Pancreas (tissue), 10 donors: ENCODE measurements around the gene DYNC1H1. TPM values are rescaled to one million over a fixed set of nuclear protein-coding genes. Genes with fewer than 3 reads are reported as not detected.

Source experiments
- ATAC-seq, 4 donors: fragments of 200-7000 bp; cut with Tn5 transposase; one replicate each; pipeline versions ENCODE4 v1.8.0 to v1.9.1; 2020; ENCODE audit warnings: mild to moderate bottlenecking in 4 of 4, moderate library complexity in 4 of 4
- DNase-seq, 6 donors: peaks; one replicate each; pipeline ENCODE4 v3.0.0-alpha.2; 2020
- FAIRE-seq: peaks from 2 replicates; lab custom pipeline; 2012; peaks lifted over from hg19 to GRCh38; lab: Jason Lieb, UNC
- H3K27ac ChIP-seq, 4 donors: fragments of 200-600 bp; sonication (generic); 1 replicate in 3 of 4; 2 replicates in 1 of 4; pipeline versions ENCODE4 v1.5.0 to v1.8.0; 2020
- H3K27me3 ChIP-seq, 4 donors: fragments of 200-600 bp; one replicate each; pipeline ENCODE4 v1.8.0; 2021
- H3K36me3 ChIP-seq, 3 donors: fragments of 200-600 bp; sonication (generic) in 1 of 3; one replicate each; pipeline versions ENCODE4 v1.5.0 to v1.8.0; 2020 to 2021
- H3K4me1 ChIP-seq, 3 donors: fragments of 200-600 bp; one replicate each; pipeline ENCODE4 v1.8.0; 2021
- H3K4me3 ChIP-seq, 4 donors: fragments of 200-600 bp; sonication (generic) in 2 of 4; one replicate each; pipeline versions ENCODE4 v1.5.0 to v1.8.0; 2020 to 2021
- H3K9me3 ChIP-seq, 4 donors: fragments of 200-600 bp; one replicate each; pipeline ENCODE4 v1.8.0; 2021
- CTCF ChIP-seq, 4 donors: fragments of 200-600 bp; sonication (generic) in 3 of 4; IDR thresholded peaks; one replicate each; pipeline versions ENCODE4 v1.5.0 to v1.8.0; 2021; ENCODE audit warnings: antibody characterized with exemption in 4 of 4
- WGBS, 2 donors: extraction: QIAGEN DNeasy Blood & Tissue Kit; methylation state at CpG; one replicate each; pipeline ENCODE4 v1.1.7; 2013; 5-methylcytosine and 5-hydroxymethylcytosine counted together
- intact Hi-C, 3 donors: fragments of 100-400 bp; cut with DNase I; formaldehyde crosslinking; loops; one replicate each; pipeline versions ENCODE4 v1.11.1 to v1.14.2; 2022
- polyA plus RNA-seq, 2 donors: library from polyadenylated mRNA; stranded (reverse); fragments of 200-250 nt; gene quantifications; one replicate each; pipeline ENCODE4 v1.2.3, GENCODE V29; 2013
- total RNA-seq, 6 donors: library from RNA; stranded (reverse); fragmentation: NEBNext Ultra II Directional in 4 of 6; extraction: Animal tissue kit (Norgen Biotek cat#: 25700) in 4 of 6; gene quantifications; one replicate each; pipeline versions ENCODE4 v1.2.1 to v1.2.4, GENCODE V29; 2021 to 2023
- donor health status: healthy with polysubstance abuse.
- donor health status: DM: no; HTN: no; CAD: no; lungs with moderate emphysema.
- donor health status: DM: no; HTN: no; CAD: no.
- donor health status: control.
- donor health status: control.
- donor health status: Bipolar disorder and iron deficiency.
- donor health status: DM: yes; HTN: yes; CAD: no.
- donor health status: DM: no; HTN: no; CAD: no.
- donor health status: DM: no; HTN: no; CAD: no.
- donor health status: DM: yes; HTN: yes; CAD: no.

Gene DYNC1H1
- total and polyA plus RNA-seq, 8 donors, result 95.7 to 215 (median 132) TPM

DNA sequence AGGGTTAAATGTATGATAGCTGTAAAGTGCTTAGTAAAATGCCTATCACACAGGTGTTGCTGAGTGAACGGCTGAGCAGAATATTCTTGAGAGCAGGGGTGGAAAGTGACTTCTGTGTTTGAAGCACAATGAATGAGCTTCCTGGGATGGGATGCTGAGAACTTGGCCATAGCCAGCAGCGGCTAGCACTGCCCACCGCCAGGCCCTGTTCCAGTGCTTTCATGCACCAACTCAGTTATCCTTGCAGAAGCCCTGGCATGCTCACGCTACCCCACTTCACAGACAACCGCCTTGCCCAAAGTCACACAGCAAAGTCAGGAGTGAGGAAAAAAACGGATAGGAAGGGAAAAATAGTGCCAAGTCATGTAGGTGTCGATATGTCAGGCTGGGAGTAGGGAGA is 10.9 kb downstream of the DYNC1H1 start:
- intact Hi-C loops, result no loop called here
- WGBS, 2 donors, result 83 to 86% methylated on average over 7 of the region's 7 CpGs
- FAIRE-seq (no peak), DNase-seq (no peak), ATAC-seq (no peak)
- TF ChIP-seq CTCF (IDR thresholded peaks at IDR 0.05), result no peak
- no peaks in the 10 kb centered on the region for H3K27me3 ChIP-seq
- peaks cover 7 to 33% (median 9%) of the 10 kb centered on the region in 3 donors for H3K4me1 ChIP-seq
- no peak overlapping the region for H3K27ac ChIP-seq
- H3K36me3 ChIP-seq, result peaks cover 0 to 12% (median 7%) of the 10 kb centered on the region in 3 donors
- H3K4me3 ChIP-seq, result no peak overlapping the region
- no peaks in the 10 kb centered on the region for H3K9me3 ChIP-seq

DNA sequence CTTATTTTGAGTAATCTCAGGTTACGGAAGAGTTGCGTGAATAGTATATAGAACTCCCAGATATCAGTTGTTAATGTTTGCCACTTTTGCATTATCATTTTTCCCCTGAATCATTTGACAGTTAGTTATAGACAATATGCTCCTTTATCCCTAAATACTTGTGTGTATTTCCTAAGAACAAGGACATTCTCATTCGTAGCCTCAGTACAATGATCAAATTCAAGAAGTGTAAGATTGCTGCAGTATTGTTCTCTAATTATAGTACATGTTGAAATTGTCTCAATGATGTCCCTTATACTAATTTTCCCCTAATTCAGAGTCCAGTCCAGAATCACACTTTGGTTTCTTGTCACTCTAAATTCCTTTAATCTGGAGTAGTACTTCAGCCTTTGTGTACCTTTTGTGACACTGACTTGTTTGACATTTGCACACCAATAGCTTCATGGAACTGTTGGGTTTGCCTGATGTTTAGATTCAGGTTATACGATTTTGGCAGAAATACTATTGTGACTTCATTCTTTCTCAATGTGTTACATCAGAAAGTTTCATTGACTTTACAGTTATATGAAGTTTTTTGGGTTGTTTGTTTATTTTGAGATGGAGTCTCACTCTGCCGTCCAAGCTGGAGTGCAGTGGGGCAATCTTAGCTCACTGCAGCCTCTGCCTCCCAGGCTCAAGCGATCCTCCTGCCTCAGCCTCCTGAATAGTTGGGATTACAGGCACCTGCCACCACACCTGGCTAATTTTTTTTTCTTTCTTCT is 13.1 kb downstream of the DYNC1H1 start:
- WGBS, 2 donors, result 88 to 89% methylated on average over 6 of the region's 6 CpGs
- no peaks in the 10 kb centered on the region for H3K9me3 ChIP-seq
- H3K4me3 ChIP-seq, result no peak overlapping the region
- peaks cover 1 to 26% (median 7%) of the 10 kb centered on the region in 3 donors for H3K4me1 ChIP-seq
- no peak for TF ChIP-seq CTCF (IDR thresholded peaks at IDR 0.05)
- no peak overlapping the region for H3K27ac ChIP-seq
- ATAC-seq, result no peak
- DNase-seq, result no peak
- intact Hi-C loops, result no loop called here
- no peak for FAIRE-seq
- H3K36me3 ChIP-seq, result peaks cover 0 to 32% (median 11%) of the 10 kb centered on the region in 3 donors
- no peaks in the 10 kb centered on the region for H3K27me3 ChIP-seq

- Histone ChIP-seq H3K27ac (peak overlapping the region in 1 of 4 donors; percentile 41), H3K27me3 (no peaks in the 10 kb centered on the region), H3K36me3 (peaks cover 9 to 47% (median 14%) of the 10 kb centered on the region in 3 donors), H3K4me3 (no peak overlapping the region), H3K9me3 (no peaks in the 10 kb centered on the region), H3K4me1 (peaks cover 0 to 15% (median 7%) of the 10 kb centered on the region in 3 donors)
- intact Hi-C loops, result no loop called here
- FAIRE-seq, result no peak
- ATAC-seq, result no peak
- DNase-seq, result no peak
- 78 to 79% methylated on average over 6 of the region's 6 CpGs for WGBS, 2 donors
- TF ChIP-seq CTCF (IDR thresholded peaks at IDR 0.05), result no peak
Measured at GRCh38 chr14:101979666-101980065, 15.3 kb downstream of the DYNC1H1 start.

DNA sequence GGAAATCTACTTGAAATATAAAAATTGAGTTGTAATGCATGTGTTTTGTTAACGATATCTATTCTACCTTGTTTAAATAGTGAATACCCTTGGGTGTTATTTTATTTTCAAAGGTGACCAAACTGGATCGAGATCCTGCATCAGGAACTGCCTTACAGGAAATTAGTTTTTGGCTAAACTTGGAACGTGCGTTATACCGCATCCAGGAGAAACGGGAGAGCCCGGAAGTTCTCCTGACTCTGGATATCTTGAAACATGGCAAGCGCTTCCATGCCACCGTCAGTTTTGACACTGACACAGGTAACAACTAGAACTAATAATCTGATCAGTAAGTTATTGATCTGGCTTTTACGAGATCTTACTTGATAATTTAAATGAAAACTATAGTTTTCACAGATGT is 15.9 kb downstream of the DYNC1H1 start:
- no peaks in the 10 kb centered on the region for H3K27me3 ChIP-seq
- peaks cover 0 to 15% (median 7%) of the 10 kb centered on the region in 3 donors for H3K4me1 ChIP-seq
- FAIRE-seq (no peak), ATAC-seq (peak in 1 of 4 donors; percentile 8), DNase-seq (no peak)
- TF ChIP-seq CTCF (IDR thresholded peaks at IDR 0.05), result no peak
- H3K36me3 ChIP-seq, result peaks cover 9 to 48% (median 14%) of the 10 kb centered on the region in 3 donors
- 85 to 86% methylated on average over 10 of the region's 10 CpGs for WGBS, 2 donors
- intact Hi-C loops, result no loop called here
- no peak overlapping the region for H3K4me3 ChIP-seq
- no peaks in the 10 kb centered on the region for H3K9me3 ChIP-seq
- peak overlapping the region in 2 of 4 donors; percentile 34 to 41 for H3K27ac ChIP-seq

- Histone ChIP-seq H3K4me3 (no peak overlapping the region), H3K36me3 (peaks cover 9 to 53% (median 17%) of the 10 kb centered on the region in 3 donors), H3K9me3 (no peaks in the 10 kb centered on the region), H3K4me1 (peaks cover 0 to 15% (median 7%) of the 10 kb centered on the region in 3 donors), H3K27ac (peak overlapping the region in 2 of 4 donors; percentile 34 to 48), H3K27me3 (no peaks in the 10 kb centered on the region)
- WGBS, 2 donors, result 2 to 8% methylated on average over 2 of the region's 2 CpGs
- DNase-seq (peak in 3 of 6 donors; percentile 59 to 75 (median 61)), ATAC-seq (peak; percentile 81 to 95 (median 90)), FAIRE-seq (peak; percentile 59)
- intact Hi-C loops, result no loop called here
- no peak for TF ChIP-seq CTCF (IDR thresholded peaks at IDR 0.05)
Measured at GRCh38 chr14:101980700-101981099, 16.3 kb downstream of the DYNC1H1 start.
